Osteoblast (primary cell): ENCODE results near the gene GATAD2A. TPM values are rescaled to one million over a fixed set of nuclear protein-coding genes. Genes with fewer than 3 reads are reported as not detected.
A peak's percentile ranks its signal among the peaks of the same experiment; 100 is the strongest.
"Not testable (repeated sequence)": the region's sequence is repeated elsewhere in the genome, so short reads cannot be mapped to it uniquely, and the experiment has no call there.

Source experiments
- DNase-seq: peaks from one replicate; pipeline ENCODE4 v3.0.0; 2011; ENCODE audit warnings: low spot score, mixed read lengths; ENCODE audit not compliant: insufficient read length; ENCODE audit errors: missing footprints
- H2AFZ ChIP-seq: 2 replicates; pipeline ENCODE4 v1.6.0; 2011; ENCODE audit warnings: mild to moderate bottlenecking, low read length
- H3K27ac ChIP-seq: 2 replicates; pipeline ENCODE4 v1.5.1; 2011; ENCODE audit warnings: mild to moderate bottlenecking, low read depth, low read length, moderate library complexity
- H3K27me3 ChIP-seq: 2 replicates; pipeline ENCODE4 v1.6.0; 2012; ENCODE audit warnings: mild to moderate bottlenecking, control low read depth, inconsistent platforms, low read length, moderate library complexity; ENCODE audit not compliant: insufficient read depth
- H3K36me3 ChIP-seq: 2 replicates; pipeline ENCODE4 v1.5.1; 2011; ENCODE audit warnings: mild to moderate bottlenecking, low read length, control low read depth, moderate library complexity; ENCODE audit not compliant: insufficient read depth
- H3K4me1 ChIP-seq: 2 replicates; pipeline ENCODE4 v1.5.1; 2011; ENCODE audit warnings: mild to moderate bottlenecking, low read length, control low read depth, moderate library complexity; ENCODE audit not compliant: insufficient read depth
- H3K4me2 ChIP-seq: 2 replicates; pipeline ENCODE4 v1.6.0; 2011; ENCODE audit warnings: mild to moderate bottlenecking, low read length; ENCODE audit not compliant: insufficient read depth
- H3K4me3 ChIP-seq: fragments of 200-600 bp; sonication (generic); 3 replicates; pipeline ENCODE4 v1.5.1; 2012; ENCODE audit warnings: mild to moderate bottlenecking, low read length, inconsistent platforms; ENCODE audit not compliant: insufficient read depth
- H3K79me2 ChIP-seq: 2 replicates; pipeline ENCODE4 v1.6.0; 2012; ENCODE audit warnings: mild to moderate bottlenecking, low read length, control low read depth, inconsistent platforms; ENCODE audit not compliant: insufficient read depth
- H3K9me3 ChIP-seq: 2 replicates; pipeline ENCODE4 v1.5.1; 2011; ENCODE audit warnings: low read depth, low read length, control low read depth
- H4K20me1 ChIP-seq: 2 replicates; pipeline ENCODE4 v1.6.0; 2012; ENCODE audit warnings: mild to moderate bottlenecking, low read length, control low read depth; ENCODE audit not compliant: insufficient read depth
- total RNA-seq: library from RNA; depleted of rRNA; stranded (reverse); fragments of >200 nt; gene quantifications from 2 replicates; pipeline ENCODE4 v1.2.3, GENCODE V29; 2012
- TF ChIP-seq, protein P1 (sequence below): IDR thresholded peaks from 2 replicates; pipeline ENCODE4 v1.5.1; 2011; ENCODE audit warnings: mild to moderate bottlenecking, low read depth, low read length, moderate library complexity; ENCODE audit errors: extremely low read depth

The GATAD2A gene
- total RNA-seq, 1 donor = 48.9 TPM

DNA sequence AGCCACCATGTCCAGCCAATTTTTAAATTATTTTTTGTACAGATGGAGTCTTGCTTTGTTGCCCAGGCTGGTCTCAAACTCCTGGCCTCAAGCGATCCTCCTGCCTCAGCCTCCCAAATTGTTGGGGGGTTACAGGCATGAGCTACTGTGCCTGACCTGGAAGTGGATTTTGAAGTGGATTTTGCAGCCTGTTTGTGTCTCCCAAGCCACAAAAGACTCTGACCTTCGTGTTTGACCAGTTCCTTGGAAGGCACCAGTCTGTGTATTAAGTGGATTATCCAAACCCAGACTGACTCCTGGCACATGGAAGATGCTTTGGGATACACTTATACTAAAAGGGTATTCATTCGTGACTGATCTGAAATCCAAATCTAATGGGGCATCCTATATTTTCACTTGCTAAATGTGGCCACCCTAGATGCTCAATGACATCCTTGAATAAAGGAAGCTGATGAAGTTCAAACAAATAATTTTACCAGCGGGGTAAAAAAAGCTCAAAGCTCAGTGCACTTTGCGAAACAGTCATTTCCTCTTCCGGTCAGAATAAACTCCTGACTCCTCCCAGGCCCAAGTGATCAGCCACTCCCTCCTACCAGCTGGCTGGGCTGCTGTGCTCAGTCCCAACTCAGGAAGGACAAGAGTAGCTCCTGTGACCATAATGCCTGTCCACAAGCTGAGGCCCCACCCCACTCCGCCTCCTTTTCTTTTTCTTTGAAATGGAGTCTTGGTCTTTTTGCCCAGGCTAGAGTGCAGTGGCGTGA is 32.6 kb upstream of the GATAD2A start:
- DNase-seq = no peak
- Histone ChIP-seq H3K9me3 (no peaks in the 10 kb centered on the region), H3K4me1 (peaks cover 4% of the 10 kb centered on the region), H2AFZ (peak overlapping the region; percentile 83), H3K4me2 (peak overlapping the region; percentile 58), H3K79me2 (no peaks in the 10 kb centered on the region), H3K27ac (no peak overlapping the region), H3K36me3 (no peaks in the 10 kb centered on the region), H3K4me3 (no peak overlapping the region), H3K27me3 (no peaks in the 10 kb centered on the region), H4K20me1 (no peaks in the 10 kb centered on the region)
- TF ChIP-seq, protein P1, sequence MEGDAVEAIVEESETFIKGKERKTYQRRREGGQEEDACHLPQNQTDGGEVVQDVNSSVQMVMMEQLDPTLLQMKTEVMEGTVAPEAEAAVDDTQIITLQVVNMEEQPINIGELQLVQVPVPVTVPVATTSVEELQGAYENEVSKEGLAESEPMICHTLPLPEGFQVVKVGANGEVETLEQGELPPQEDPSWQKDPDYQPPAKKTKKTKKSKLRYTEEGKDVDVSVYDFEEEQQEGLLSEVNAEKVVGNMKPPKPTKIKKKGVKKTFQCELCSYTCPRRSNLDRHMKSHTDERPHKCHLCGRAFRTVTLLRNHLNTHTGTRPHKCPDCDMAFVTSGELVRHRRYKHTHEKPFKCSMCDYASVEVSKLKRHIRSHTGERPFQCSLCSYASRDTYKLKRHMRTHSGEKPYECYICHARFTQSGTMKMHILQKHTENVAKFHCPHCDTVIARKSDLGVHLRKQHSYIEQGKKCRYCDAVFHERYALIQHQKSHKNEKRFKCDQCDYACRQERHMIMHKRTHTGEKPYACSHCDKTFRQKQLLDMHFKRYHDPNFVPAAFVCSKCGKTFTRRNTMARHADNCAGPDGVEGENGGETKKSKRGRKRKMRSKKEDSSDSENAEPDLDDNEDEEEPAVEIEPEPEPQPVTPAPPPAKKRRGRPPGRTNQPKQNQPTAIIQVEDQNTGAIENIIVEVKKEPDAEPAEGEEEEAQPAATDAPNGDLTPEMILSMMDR = no peak

DNA sequence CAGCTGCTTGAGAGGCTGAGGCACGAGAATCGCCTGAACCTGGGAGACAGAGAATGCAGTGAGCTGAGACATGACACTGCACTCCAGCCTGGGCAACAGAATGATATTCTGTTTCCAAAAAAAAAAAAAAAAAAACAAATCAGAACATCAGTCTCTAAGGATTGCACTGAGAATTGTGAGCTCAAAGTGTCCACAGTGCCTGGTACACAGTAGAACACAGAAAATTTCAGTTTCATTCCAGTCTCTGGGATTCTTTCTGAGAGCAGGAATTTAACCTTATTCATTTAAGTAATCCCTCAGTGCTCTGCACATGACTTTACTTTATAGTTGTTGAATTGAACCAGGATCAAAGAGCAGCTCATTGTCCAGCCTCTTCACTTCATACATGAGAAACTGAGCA is 25.9 kb upstream of the GATAD2A start:
- H3K4me1 ChIP-seq = peaks cover 8% of the 10 kb centered on the region
- H3K4me3 ChIP-seq = no peak overlapping the region
- H3K9me3 ChIP-seq = no peaks in the 10 kb centered on the region
- no peaks in the 10 kb centered on the region for H3K36me3 ChIP-seq
- H3K4me2 ChIP-seq = no peak overlapping the region
- no peaks in the 10 kb centered on the region for H4K20me1 ChIP-seq
- DNase-seq = no peak
- H2AFZ ChIP-seq = no peak overlapping the region
- H3K27me3 ChIP-seq = no peaks in the 10 kb centered on the region
- no peak overlapping the region for H3K27ac ChIP-seq
- no peaks in the 10 kb centered on the region for H3K79me2 ChIP-seq
- TF ChIP-seq, protein P1 = no peak

DNA sequence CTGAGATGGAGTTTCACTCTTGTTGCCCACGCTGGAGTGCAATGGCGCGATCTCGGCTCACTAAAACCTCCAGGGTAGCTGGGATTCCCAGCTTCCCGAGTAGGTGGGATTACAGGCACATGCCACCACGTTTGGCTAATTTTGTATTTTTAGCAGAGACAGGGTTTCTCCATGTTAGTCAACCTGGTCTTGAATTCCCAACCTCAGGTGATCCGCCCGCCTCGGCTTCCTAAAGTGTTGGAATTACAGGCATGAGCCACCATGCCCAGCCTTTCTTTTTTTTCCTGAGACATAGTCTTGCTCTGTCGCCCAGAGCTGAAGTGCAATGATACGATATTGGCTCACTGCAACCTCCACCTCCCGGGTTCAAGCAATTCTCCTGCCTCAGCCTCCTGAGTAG is 25.2 kb upstream of the GATAD2A start:
- H3K79me2 ChIP-seq, H4K20me1 ChIP-seq, H3K4me3 ChIP-seq, H3K27ac ChIP-seq, H3K27me3 ChIP-seq, H3K4me2 ChIP-seq, H3K9me3 ChIP-seq, DNase-seq, H2AFZ ChIP-seq, H3K36me3 ChIP-seq: not testable (repeated sequence)
- peaks cover 13% of the 10 kb centered on the region for H3K4me1 ChIP-seq

DNA sequence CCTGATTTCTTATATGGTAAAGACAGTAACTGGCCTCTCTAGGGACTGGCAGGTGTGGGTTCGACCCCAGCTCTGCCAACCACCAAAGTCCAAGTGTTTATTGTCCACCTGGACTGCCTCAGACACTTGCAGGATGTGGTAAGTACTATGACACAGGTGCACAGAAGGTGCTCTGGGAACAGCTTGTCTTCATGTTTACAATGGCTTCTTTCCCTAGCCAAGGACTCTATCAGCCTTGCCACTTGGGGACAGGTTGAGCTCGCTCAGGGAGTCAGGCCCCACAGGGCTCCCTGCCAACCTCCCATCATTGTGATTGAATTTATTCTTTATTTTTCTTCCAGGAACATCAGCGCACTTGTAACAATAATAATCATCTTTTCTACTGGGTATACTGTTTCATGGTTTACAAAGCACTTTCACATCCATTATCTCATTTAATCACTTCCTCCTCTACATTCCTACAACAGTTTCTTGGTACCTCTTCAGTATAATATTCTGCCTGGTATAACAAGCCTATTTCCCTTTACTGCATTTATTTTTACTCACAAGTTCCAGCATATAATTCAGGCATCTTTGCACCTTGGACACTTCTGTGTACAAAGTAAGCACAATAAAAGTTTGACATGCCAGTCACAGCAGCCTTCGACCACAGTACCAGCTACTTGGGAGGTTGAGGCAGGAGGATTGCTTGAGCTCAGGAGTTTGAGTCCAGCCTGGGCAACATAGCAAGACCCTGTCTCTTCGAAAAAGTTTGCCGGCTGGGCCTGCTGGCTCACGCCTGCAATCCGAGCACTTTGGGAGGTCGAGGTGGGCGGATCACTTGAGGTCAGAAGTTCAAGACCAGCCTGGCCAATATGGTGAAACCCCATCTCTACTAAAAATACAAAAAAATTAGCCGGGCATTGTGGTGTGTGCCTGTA is 24.2 kb upstream of the GATAD2A start:
- Histone ChIP-seq H3K27me3 (no peaks in the 10 kb centered on the region), H3K9me3 (no peaks in the 10 kb centered on the region), H3K36me3 (no peaks in the 10 kb centered on the region), H4K20me1 (no peaks in the 10 kb centered on the region), H3K4me1 (peaks cover 13% of the 10 kb centered on the region), H2AFZ (no peak overlapping the region), H3K79me2 (peaks cover 5% of the 10 kb centered on the region), H3K4me2 (no peak overlapping the region), H3K27ac (no peak overlapping the region), H3K4me3 (no peak overlapping the region)
- TF ChIP-seq, protein P1 = no peak
- DNase-seq = no peak
